ENCODE measurements around the gene MAB21L4. TPM values are rescaled to one million over a fixed set of nuclear protein-coding genes. Genes with fewer than 3 reads are reported as not detected.

The MAB21L4 gene
- total RNA-seq, 1 experiment from 2014 or later = 3.0 TPM

GRCh38 chr2:240884221-240884620 is 11.7 kb downstream of the MAB21L4 start:
- BruUV-seq (replicated peaks) = no TSS peak
- H3K9me3 Mint-ChIP-seq (ENCODE audit: low read depth, unreplicated experiment) = no peaks in the 10 kb centered on the region
- intact Hi-C loops (cut with micrococcal nuclease; ENCODE audit: unreplicated experiment) = no loop called here

GRCh38 chr2:240881913-240882312 is 14.0 kb downstream of the MAB21L4 start:
- H3K27me3 Mint-ChIP-seq (ENCODE audit: unreplicated experiment) = peaks cover 23% of the 10 kb centered on the region

More at GRCh38 chr2:240884221-240884620, 11.7 kb downstream of the MAB21L4 start:
- Mint-ChIP-seq H3K4me1 (ENCODE audit: low read depth, unreplicated experiment) (no peaks in the 10 kb centered on the region), H3K27ac (ENCODE audit: unreplicated experiment) (no peak overlapping the region), H3K36me3 (ENCODE audit: insufficient read depth, unreplicated experiment) (no peaks in the 10 kb centered on the region), H3K4me3 (ENCODE audit: low read depth, unreplicated experiment) (no peak overlapping the region), H3K27me3 (ENCODE audit: unreplicated experiment) (peaks cover 23% of the 10 kb centered on the region)
- CTCF ChIA-PET = no interaction called here
- no peak for DNase-seq
- TF ChIP-seq, protein P1, sequence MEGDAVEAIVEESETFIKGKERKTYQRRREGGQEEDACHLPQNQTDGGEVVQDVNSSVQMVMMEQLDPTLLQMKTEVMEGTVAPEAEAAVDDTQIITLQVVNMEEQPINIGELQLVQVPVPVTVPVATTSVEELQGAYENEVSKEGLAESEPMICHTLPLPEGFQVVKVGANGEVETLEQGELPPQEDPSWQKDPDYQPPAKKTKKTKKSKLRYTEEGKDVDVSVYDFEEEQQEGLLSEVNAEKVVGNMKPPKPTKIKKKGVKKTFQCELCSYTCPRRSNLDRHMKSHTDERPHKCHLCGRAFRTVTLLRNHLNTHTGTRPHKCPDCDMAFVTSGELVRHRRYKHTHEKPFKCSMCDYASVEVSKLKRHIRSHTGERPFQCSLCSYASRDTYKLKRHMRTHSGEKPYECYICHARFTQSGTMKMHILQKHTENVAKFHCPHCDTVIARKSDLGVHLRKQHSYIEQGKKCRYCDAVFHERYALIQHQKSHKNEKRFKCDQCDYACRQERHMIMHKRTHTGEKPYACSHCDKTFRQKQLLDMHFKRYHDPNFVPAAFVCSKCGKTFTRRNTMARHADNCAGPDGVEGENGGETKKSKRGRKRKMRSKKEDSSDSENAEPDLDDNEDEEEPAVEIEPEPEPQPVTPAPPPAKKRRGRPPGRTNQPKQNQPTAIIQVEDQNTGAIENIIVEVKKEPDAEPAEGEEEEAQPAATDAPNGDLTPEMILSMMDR (IDR thresholded peaks at IDR 0.05; ENCODE audit: unreplicated experiment) = no peak

DNA sequence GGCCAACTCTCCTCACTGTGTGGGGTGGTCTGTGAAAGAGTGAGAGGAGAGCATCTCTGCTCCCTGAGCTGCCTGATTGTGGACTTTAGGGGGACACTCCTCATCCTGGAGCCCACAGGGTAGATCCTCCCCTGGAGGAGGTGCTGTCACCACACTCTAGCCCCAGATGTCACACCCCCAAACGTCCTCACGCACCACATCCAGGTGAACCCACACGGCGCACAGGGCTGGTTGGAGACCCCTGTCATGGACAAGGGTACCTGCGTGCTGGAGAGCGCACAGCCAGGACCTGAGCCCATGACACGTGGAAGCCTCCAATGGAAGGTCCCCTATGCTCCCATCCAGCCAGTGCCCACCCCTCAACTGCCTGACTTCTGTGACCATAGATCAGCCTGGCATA is 16.9 kb downstream of the MAB21L4 start:
- TF ChIP-seq, protein P1 (IDR thresholded peaks at IDR 0.05; ENCODE audit: unreplicated experiment) = no peak
- BruUV-seq (replicated peaks) = no TSS peak

More at GRCh38 chr2:240881913-240882312, 14.0 kb downstream of the MAB21L4 start:
- BruUV-seq (replicated peaks) = no TSS peak
- TF ChIP-seq, protein P1 (IDR thresholded peaks at IDR 0.05; ENCODE audit: unreplicated experiment) = no peak
- Mint-ChIP-seq H3K4me3 (ENCODE audit: low read depth, unreplicated experiment) (no peak overlapping the region), H3K4me1 (ENCODE audit: low read depth, unreplicated experiment) (peaks cover under 1% of the 10 kb centered on the region), H3K36me3 (ENCODE audit: insufficient read depth, unreplicated experiment) (no peaks in the 10 kb centered on the region), H3K27ac (ENCODE audit: unreplicated experiment) (no peak overlapping the region), H3K9me3 (ENCODE audit: low read depth, unreplicated experiment) (no peaks in the 10 kb centered on the region)
- intact Hi-C loops (cut with micrococcal nuclease; ENCODE audit: unreplicated experiment) = no loop called here
- CTCF ChIA-PET = no interaction called here
- DNase-seq = no peak

DNA sequence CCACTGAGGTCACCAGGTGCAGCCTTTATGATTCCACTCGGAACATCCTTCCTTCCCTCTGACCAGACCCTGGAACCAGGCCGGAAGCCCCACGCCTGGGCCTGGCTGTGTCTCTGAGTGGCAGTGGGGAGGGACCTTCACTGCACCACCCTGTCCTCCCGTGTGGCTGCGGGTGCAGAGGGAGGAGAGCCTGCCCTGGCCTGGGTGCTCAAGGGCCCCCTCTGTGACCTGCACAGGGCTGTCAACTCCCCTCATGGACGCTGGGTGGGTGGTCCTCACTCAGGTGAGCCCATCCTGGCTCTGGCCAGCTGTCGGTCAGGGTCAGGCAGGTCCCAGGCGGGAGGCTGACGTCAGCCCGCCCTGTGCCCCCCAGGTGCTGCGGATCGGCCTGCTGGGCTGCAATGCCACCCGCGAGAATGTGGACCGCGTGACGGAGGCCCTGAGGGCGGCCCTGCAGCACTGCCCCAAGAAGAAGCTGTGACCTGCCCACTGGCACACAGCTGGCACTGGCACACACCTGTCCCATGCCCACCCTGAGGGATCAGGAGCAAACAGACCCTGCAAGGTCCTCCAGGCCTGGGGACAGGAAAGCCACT is 17.5 kb downstream of the MAB21L4 start:
- BruUV-seq (replicated peaks) = no TSS peak
- Mint-ChIP-seq H3K4me1 (ENCODE audit: low read depth, unreplicated experiment) (peaks cover 14% of the 10 kb centered on the region), H3K36me3 (ENCODE audit: insufficient read depth, unreplicated experiment) (peaks cover 12% of the 10 kb centered on the region), H3K4me3 (ENCODE audit: low read depth, unreplicated experiment) (no peak overlapping the region), H3K27ac (ENCODE audit: unreplicated experiment) (no peak overlapping the region), H3K9me3 (ENCODE audit: low read depth, unreplicated experiment) (no peaks in the 10 kb centered on the region), H3K27me3 (ENCODE audit: unreplicated experiment) (peaks cover 7% of the 10 kb centered on the region)
- intact Hi-C loops (cut with micrococcal nuclease; ENCODE audit: unreplicated experiment) = no loop called here
- no peak for DNase-seq
- TF ChIP-seq, protein P1 (IDR thresholded peaks at IDR 0.05; ENCODE audit: unreplicated experiment) = no peak
- CTCF ChIA-PET = interaction anchor here (0.6 kb wide), 1 partner anchor 103 kb away, joined by 3 read pairs; no protein-coding TSS in a partner anchor

More for the DNA sequence above, 16.9 kb downstream of the MAB21L4 start:
- Mint-ChIP-seq H3K4me1 (ENCODE audit: low read depth, unreplicated experiment) (peaks cover 13% of the 10 kb centered on the region), H3K9me3 (ENCODE audit: low read depth, unreplicated experiment) (no peaks in the 10 kb centered on the region), H3K36me3 (ENCODE audit: insufficient read depth, unreplicated experiment) (peaks cover 12% of the 10 kb centered on the region), H3K27ac (ENCODE audit: unreplicated experiment) (no peak overlapping the region), H3K27me3 (ENCODE audit: unreplicated experiment) (peaks cover 13% of the 10 kb centered on the region), H3K4me3 (ENCODE audit: low read depth, unreplicated experiment) (no peak overlapping the region)
- CTCF ChIA-PET = no interaction called here
- intact Hi-C loops (cut with micrococcal nuclease; ENCODE audit: unreplicated experiment) = no loop called here
- DNase-seq = no peak
